Neural cell (in vitro differentiated cells): ENCODE data around the gene SMCO1. TPM values are rescaled to one million over a fixed set of nuclear protein-coding genes. Genes with fewer than 3 reads are reported as not detected.

Experiments
- H2AFZ ChIP-seq: fragments of 200-600, 300-800 bp; sonication (generic), shearing (Covaris generic); 2 replicates; pipeline ENCODE4 v1.6.0; 2014; ENCODE audit warnings: low read depth, mild to moderate bottlenecking, antibody characterized with exemption, low read length, moderate library complexity
- H3F3A ChIP-seq: fragments of 200-600 bp; shearing (Covaris generic); 2 replicates; pipeline ENCODE4 v1.6.1; 2016; ENCODE audit warnings: mild to moderate bottlenecking, moderate library complexity, mixed read lengths, antibody characterized with exemption, low read length; ENCODE audit not compliant: insufficient read depth, poor library complexity, severe bottlenecking
- H3K27ac ChIP-seq: fragments of 200-600, 300-800 bp; sonication (generic), shearing (Covaris generic); 2 replicates; pipeline ENCODE4 v1.5.1; 2014; ENCODE audit warnings: mild to moderate bottlenecking, low read length, moderate library complexity
- H3K27me3 ChIP-seq: fragments of 300-800, 200-600 bp; sonication (generic), shearing (Covaris generic); 2 replicates; pipeline ENCODE4 v1.6.0; 2014; ENCODE audit warnings: mild to moderate bottlenecking, low read depth, low read length, moderate library complexity; ENCODE audit not compliant: insufficient read depth
- H3K36me3 ChIP-seq: fragments of 300-800, 200-600 bp; sonication (generic), shearing (Covaris generic); 2 replicates; pipeline ENCODE4 v1.5.1; 2014; ENCODE audit warnings: mild to moderate bottlenecking, antibody characterized with exemption, low read length, moderate library complexity; ENCODE audit not compliant: insufficient read depth
- H3K4me2 ChIP-seq: fragments of 300-800, 200-600 bp; sonication (generic), shearing (Covaris generic); 2 replicates; pipeline ENCODE4 v1.6.0; 2014; ENCODE audit warnings: mild to moderate bottlenecking, low read length
- H3K4me3 ChIP-seq: fragments of 300-800, 200-600 bp; sonication (generic), shearing (Covaris generic); 2 replicates; pipeline ENCODE4 v1.5.1; 2014; ENCODE audit warnings: mild to moderate bottlenecking, low read length, moderate library complexity
- H3K79me2 ChIP-seq: fragments of 200-600 bp; shearing (Covaris generic); replicated peaks from 2 replicates; pipeline ENCODE4 v1.6.0; 2014; ENCODE audit warnings: mild to moderate bottlenecking, low read length, moderate library complexity; ENCODE audit not compliant: insufficient read depth
- H3K9ac ChIP-seq: fragments of 300-800, 200-600 bp; sonication (generic), shearing (Covaris generic); 2 replicates; pipeline ENCODE4 v1.6.1; 2016; ENCODE audit warnings: mild to moderate bottlenecking, low read length, mixed read lengths
- H3K9me2 ChIP-seq: fragments of 200-600 bp; shearing (Covaris generic); 2 replicates; pipeline ENCODE4 v1.6.1; 2016; ENCODE audit warnings: mild to moderate bottlenecking, low read length, mixed read lengths; ENCODE audit not compliant: insufficient read depth
- H3K9me3 ChIP-seq: fragments of 200-600, 300-800 bp; sonication (generic), shearing (Covaris generic); 2 replicates; pipeline ENCODE4 v1.6.1; 2016; ENCODE audit warnings: mild to moderate bottlenecking, mixed run types, low read length, moderate library complexity, mixed read lengths
- H4K20me1 ChIP-seq: fragments of 200-600 bp; shearing (Covaris generic); 2 replicates; pipeline ENCODE4 v1.6.1; 2016; ENCODE audit warnings: mild to moderate bottlenecking, mixed run types; ENCODE audit not compliant: insufficient read depth
- EP300 ChIP-seq: fragments of 450-650 bp; conservative IDR thresholded peaks from 2 replicates; pipeline ENCODE4 v1.6.1; 2014; ENCODE audit warnings: antibody characterized with exemption, mild to moderate bottlenecking, moderate library complexity; ENCODE audit not compliant: poor library complexity, severe bottlenecking
- EZH2 ChIP-seq: fragments of 200-600, 300-800 bp; shearing (Covaris generic), sonication (generic); IDR thresholded peaks from 2 replicates; pipeline ENCODE4 v1.6.1; 2014; ENCODE audit warnings: antibody characterized with exemption, low read length, borderline replicate concordance, mild to moderate bottlenecking; ENCODE audit not compliant: insufficient read depth, poor library complexity, severe bottlenecking
- MXI1 ChIP-seq: fragments of 450-650 bp; conservative IDR thresholded peaks from 2 replicates; pipeline ENCODE4 v1.6.1; 2014; ENCODE audit warnings: antibody characterized with exemption, mild to moderate bottlenecking; ENCODE audit not compliant: poor library complexity, severe bottlenecking
- POLR2AphosphoS5 ChIP-seq: IDR thresholded peaks from 2 replicates; pipeline ENCODE4 v1.6.1; 2012
- RAD21 ChIP-seq: fragments of 450-650 bp; conservative IDR thresholded peaks from 2 replicates; pipeline ENCODE4 v1.6.1; 2014; ENCODE audit warnings: antibody characterized with exemption, mild to moderate bottlenecking, moderate library complexity
- REST ChIP-seq: IDR thresholded peaks from 2 replicates; pipeline ENCODE4 v1.6.1; 2012; ENCODE audit warnings: borderline replicate concordance
- SMC3 ChIP-seq: fragments of 450-650 bp; conservative IDR thresholded peaks from 2 replicates; pipeline ENCODE4 v1.6.1; 2014; ENCODE audit warnings: antibody characterized with exemption, mild to moderate bottlenecking, moderate library complexity; ENCODE audit not compliant: poor library complexity
- TAF1 ChIP-seq: IDR thresholded peaks from 2 replicates; pipeline ENCODE4 v1.6.1; 2012; ENCODE audit warnings: low read depth
- polyA plus RNA-seq: library from polyadenylated mRNA; depleted of rRNA; stranded (reverse); fragments of >200 nt; gene quantifications from 2 replicates; pipeline ENCODE4 v1.2.3, GENCODE V29; 2014
- TF ChIP-seq, protein P1 (sequence below): fragments of 450-650 bp; IDR thresholded peaks from 2 replicates; pipeline ENCODE4 v1.5.1; 2014; ENCODE audit warnings: antibody characterized with exemption, mild to moderate bottlenecking, moderate library complexity; ENCODE audit not compliant: poor library complexity, severe bottlenecking

Gene SMCO1
- polyA plus RNA-seq, 1 donor from 2014 or later = not detected

GRCh38 chr3:196547067-196547466 lies 31.9 kb upstream of the SMCO1 start:
- Histone ChIP-seq H2AFZ (no peak overlapping the region), H4K20me1 (no peaks in the 10 kb centered on the region), H3K27me3 (no peaks in the 10 kb centered on the region), H3K9me2 (no peaks in the 10 kb centered on the region), H3K27ac (no peak overlapping the region), H3F3A (no peaks in the 10 kb centered on the region), H3K36me3 (no peaks in the 10 kb centered on the region), H3K4me2 (no peak overlapping the region), H3K9ac (no peak overlapping the region), H3K4me3 (no peak overlapping the region), H3K79me2 (no peaks in the 10 kb centered on the region), H3K9me3 (peaks cover 3% of the 10 kb centered on the region)
- no peak for TF ChIP-seq EP300
- TF ChIP-seq RAD21 = no peak
- TF ChIP-seq TAF1 = no peak
- no peak for TF ChIP-seq REST
- no peak for TF ChIP-seq EZH2
- TF ChIP-seq MXI1 = no peak
- no peak for TF ChIP-seq POLR2AphosphoS5
- TF ChIP-seq, protein P1, sequence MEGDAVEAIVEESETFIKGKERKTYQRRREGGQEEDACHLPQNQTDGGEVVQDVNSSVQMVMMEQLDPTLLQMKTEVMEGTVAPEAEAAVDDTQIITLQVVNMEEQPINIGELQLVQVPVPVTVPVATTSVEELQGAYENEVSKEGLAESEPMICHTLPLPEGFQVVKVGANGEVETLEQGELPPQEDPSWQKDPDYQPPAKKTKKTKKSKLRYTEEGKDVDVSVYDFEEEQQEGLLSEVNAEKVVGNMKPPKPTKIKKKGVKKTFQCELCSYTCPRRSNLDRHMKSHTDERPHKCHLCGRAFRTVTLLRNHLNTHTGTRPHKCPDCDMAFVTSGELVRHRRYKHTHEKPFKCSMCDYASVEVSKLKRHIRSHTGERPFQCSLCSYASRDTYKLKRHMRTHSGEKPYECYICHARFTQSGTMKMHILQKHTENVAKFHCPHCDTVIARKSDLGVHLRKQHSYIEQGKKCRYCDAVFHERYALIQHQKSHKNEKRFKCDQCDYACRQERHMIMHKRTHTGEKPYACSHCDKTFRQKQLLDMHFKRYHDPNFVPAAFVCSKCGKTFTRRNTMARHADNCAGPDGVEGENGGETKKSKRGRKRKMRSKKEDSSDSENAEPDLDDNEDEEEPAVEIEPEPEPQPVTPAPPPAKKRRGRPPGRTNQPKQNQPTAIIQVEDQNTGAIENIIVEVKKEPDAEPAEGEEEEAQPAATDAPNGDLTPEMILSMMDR = no peak
- TF ChIP-seq SMC3 = no peak

GRCh38 chr3:196546537-196546936 lies 31.4 kb upstream of the SMCO1 start:
- no peak overlapping the region for H3K9ac ChIP-seq
- no peaks in the 10 kb centered on the region for H3K9me2 ChIP-seq

More at GRCh38 chr3:196546537-196546936, 31.4 kb upstream of the SMCO1 start:
- Histone ChIP-seq H3K79me2 (no peaks in the 10 kb centered on the region), H3K27ac (no peak overlapping the region), H3K4me3 (no peak overlapping the region), H3K27me3 (no peaks in the 10 kb centered on the region), H3K36me3 (no peaks in the 10 kb centered on the region), H3K9me3 (peaks cover 3% of the 10 kb centered on the region), H2AFZ (no peak overlapping the region), H3F3A (no peaks in the 10 kb centered on the region), H4K20me1 (no peaks in the 10 kb centered on the region), H3K4me2 (no peak overlapping the region)
- no peak for TF ChIP-seq EP300
- TF ChIP-seq EZH2 = no peak
- TF ChIP-seq MXI1 = no peak
- TF ChIP-seq RAD21 = no peak
- no peak for TF ChIP-seq TAF1
- TF ChIP-seq, protein P1 = no peak
- TF ChIP-seq SMC3 = no peak
- no peak for TF ChIP-seq POLR2AphosphoS5
- no peak for TF ChIP-seq REST
